Neural cell (in vitro differentiated cells): ENCODE measurements around the gene DPP9. TPM values are rescaled to one million over a fixed set of nuclear protein-coding genes. Genes with fewer than 3 reads are reported as not detected.

Source experiments
- H2AFZ ChIP-seq: fragments of 200-600, 300-800 bp; sonication (generic), shearing (Covaris generic); 2 replicates; pipeline ENCODE4 v1.6.0; 2014; ENCODE audit warnings: low read depth, mild to moderate bottlenecking, antibody characterized with exemption, low read length, moderate library complexity
- H3F3A ChIP-seq: fragments of 200-600 bp; shearing (Covaris generic); 2 replicates; pipeline ENCODE4 v1.6.1; 2016; ENCODE audit warnings: mild to moderate bottlenecking, moderate library complexity, mixed read lengths, antibody characterized with exemption, low read length; ENCODE audit not compliant: insufficient read depth, poor library complexity, severe bottlenecking
- H3K27ac ChIP-seq: fragments of 200-600, 300-800 bp; sonication (generic), shearing (Covaris generic); 2 replicates; pipeline ENCODE4 v1.5.1; 2014; ENCODE audit warnings: mild to moderate bottlenecking, low read length, moderate library complexity
- H3K27me3 ChIP-seq: fragments of 300-800, 200-600 bp; sonication (generic), shearing (Covaris generic); 2 replicates; pipeline ENCODE4 v1.6.0; 2014; ENCODE audit warnings: mild to moderate bottlenecking, low read depth, low read length, moderate library complexity; ENCODE audit not compliant: insufficient read depth
- H3K36me3 ChIP-seq: fragments of 300-800, 200-600 bp; sonication (generic), shearing (Covaris generic); 2 replicates; pipeline ENCODE4 v1.5.1; 2014; ENCODE audit warnings: mild to moderate bottlenecking, antibody characterized with exemption, low read length, moderate library complexity; ENCODE audit not compliant: insufficient read depth
- H3K4me2 ChIP-seq: fragments of 300-800, 200-600 bp; sonication (generic), shearing (Covaris generic); 2 replicates; pipeline ENCODE4 v1.6.0; 2014; ENCODE audit warnings: mild to moderate bottlenecking, low read length
- H3K4me3 ChIP-seq: fragments of 300-800, 200-600 bp; sonication (generic), shearing (Covaris generic); 2 replicates; pipeline ENCODE4 v1.5.1; 2014; ENCODE audit warnings: mild to moderate bottlenecking, low read length, moderate library complexity
- H3K79me2 ChIP-seq: fragments of 200-600 bp; shearing (Covaris generic); replicated peaks from 2 replicates; pipeline ENCODE4 v1.6.0; 2014; ENCODE audit warnings: mild to moderate bottlenecking, low read length, moderate library complexity; ENCODE audit not compliant: insufficient read depth
- H3K9ac ChIP-seq: fragments of 300-800, 200-600 bp; sonication (generic), shearing (Covaris generic); 2 replicates; pipeline ENCODE4 v1.6.1; 2016; ENCODE audit warnings: mild to moderate bottlenecking, low read length, mixed read lengths
- H3K9me2 ChIP-seq: fragments of 200-600 bp; shearing (Covaris generic); 2 replicates; pipeline ENCODE4 v1.6.1; 2016; ENCODE audit warnings: mild to moderate bottlenecking, low read length, mixed read lengths; ENCODE audit not compliant: insufficient read depth
- H3K9me3 ChIP-seq: fragments of 200-600, 300-800 bp; sonication (generic), shearing (Covaris generic); 2 replicates; pipeline ENCODE4 v1.6.1; 2016; ENCODE audit warnings: mild to moderate bottlenecking, mixed run types, low read length, moderate library complexity, mixed read lengths
- H4K20me1 ChIP-seq: fragments of 200-600 bp; shearing (Covaris generic); 2 replicates; pipeline ENCODE4 v1.6.1; 2016; ENCODE audit warnings: mild to moderate bottlenecking, mixed run types; ENCODE audit not compliant: insufficient read depth
- EP300 ChIP-seq: fragments of 450-650 bp; conservative IDR thresholded peaks from 2 replicates; pipeline ENCODE4 v1.6.1; 2014; ENCODE audit warnings: antibody characterized with exemption, mild to moderate bottlenecking, moderate library complexity; ENCODE audit not compliant: poor library complexity, severe bottlenecking
- EZH2 ChIP-seq: fragments of 200-600, 300-800 bp; shearing (Covaris generic), sonication (generic); IDR thresholded peaks from 2 replicates; pipeline ENCODE4 v1.6.1; 2014; ENCODE audit warnings: antibody characterized with exemption, low read length, borderline replicate concordance, mild to moderate bottlenecking; ENCODE audit not compliant: insufficient read depth, poor library complexity, severe bottlenecking
- MXI1 ChIP-seq: fragments of 450-650 bp; conservative IDR thresholded peaks from 2 replicates; pipeline ENCODE4 v1.6.1; 2014; ENCODE audit warnings: antibody characterized with exemption, mild to moderate bottlenecking; ENCODE audit not compliant: poor library complexity, severe bottlenecking
- POLR2AphosphoS5 ChIP-seq: IDR thresholded peaks from 2 replicates; pipeline ENCODE4 v1.6.1; 2012
- RAD21 ChIP-seq: fragments of 450-650 bp; conservative IDR thresholded peaks from 2 replicates; pipeline ENCODE4 v1.6.1; 2014; ENCODE audit warnings: antibody characterized with exemption, mild to moderate bottlenecking, moderate library complexity
- SMC3 ChIP-seq: fragments of 450-650 bp; conservative IDR thresholded peaks from 2 replicates; pipeline ENCODE4 v1.6.1; 2014; ENCODE audit warnings: antibody characterized with exemption, mild to moderate bottlenecking, moderate library complexity; ENCODE audit not compliant: poor library complexity
- TAF1 ChIP-seq: IDR thresholded peaks from 2 replicates; pipeline ENCODE4 v1.6.1; 2012; ENCODE audit warnings: low read depth
- polyA plus RNA-seq: library from polyadenylated mRNA; depleted of rRNA; stranded (reverse); fragments of >200 nt; gene quantifications from 2 replicates; pipeline ENCODE4 v1.2.3, GENCODE V29; 2014
- TF ChIP-seq, protein P1 (sequence below): IDR thresholded peaks from 2 replicates; pipeline ENCODE4 v1.6.1; 2012; ENCODE audit warnings: borderline replicate concordance
- TF ChIP-seq, protein P2 (sequence below): fragments of 450-650 bp; IDR thresholded peaks from 2 replicates; pipeline ENCODE4 v1.5.1; 2014; ENCODE audit warnings: antibody characterized with exemption, mild to moderate bottlenecking, moderate library complexity; ENCODE audit not compliant: poor library complexity, severe bottlenecking

The DPP9 gene
- polyA plus RNA-seq, 1 donor from 2014 or later: 11.7 TPM

DNA sequence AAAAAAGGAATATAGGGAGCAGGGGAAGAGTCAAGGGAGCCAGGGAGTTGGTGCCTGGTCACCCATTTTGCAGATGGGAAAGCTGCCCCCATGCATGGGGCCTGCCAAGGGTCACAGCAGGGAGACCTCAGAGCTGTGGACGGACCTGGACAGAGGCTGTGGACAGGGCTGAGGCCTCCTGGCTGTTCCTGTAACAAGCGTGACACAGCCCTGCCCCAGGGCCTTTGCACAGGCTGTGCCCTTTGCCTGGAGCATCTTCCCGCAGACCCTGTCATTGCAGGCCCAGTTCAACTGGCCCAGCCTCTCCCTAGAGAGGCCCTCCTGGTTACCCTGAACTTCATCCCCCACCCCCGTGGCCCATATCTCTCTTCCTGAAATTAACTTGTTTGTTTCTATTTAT, 77.9 kb downstream of the DPP9 start:
- H3F3A ChIP-seq: no peaks in the 10 kb centered on the region
- H3K27ac ChIP-seq: no peak overlapping the region
- H3K9me3 ChIP-seq: no peaks in the 10 kb centered on the region
- no peak overlapping the region for H2AFZ ChIP-seq
- no peaks in the 10 kb centered on the region for H4K20me1 ChIP-seq
- no peaks in the 10 kb centered on the region for H3K36me3 ChIP-seq
- no peak overlapping the region for H3K9ac ChIP-seq
- H3K4me3 ChIP-seq: no peak overlapping the region
- TF ChIP-seq SMC3 (no peak), TAF1 (no peak), POLR2AphosphoS5 (no peak)
- no peak overlapping the region for H3K4me2 ChIP-seq
- no peaks in the 10 kb centered on the region for H3K27me3 ChIP-seq
- H3K9me2 ChIP-seq: no peaks in the 10 kb centered on the region
- no peaks in the 10 kb centered on the region for H3K79me2 ChIP-seq

DNA sequence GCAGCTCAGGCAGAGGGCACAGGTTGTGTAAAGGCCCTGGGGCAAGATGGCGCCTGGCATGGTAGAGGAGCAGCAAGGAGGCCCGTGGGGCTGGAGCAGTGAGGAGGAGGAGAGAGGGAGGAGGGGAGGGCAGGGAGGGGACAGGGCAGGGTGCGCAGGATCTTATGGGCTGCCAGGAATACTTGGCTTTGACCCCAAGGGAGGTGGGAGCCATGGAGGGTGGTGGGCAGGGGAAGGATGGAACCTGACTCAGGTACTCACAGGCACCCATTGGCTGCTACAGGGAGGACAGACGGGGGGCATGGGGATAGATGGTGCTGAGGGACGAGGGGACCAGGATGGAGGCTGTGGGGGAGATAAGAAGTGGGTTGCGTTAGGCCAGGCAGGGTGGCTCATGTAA, 81.0 kb downstream of the DPP9 start:
- TF ChIP-seq TAF1 (no peak), SMC3 (no peak)
- TF ChIP-seq, protein P1, sequence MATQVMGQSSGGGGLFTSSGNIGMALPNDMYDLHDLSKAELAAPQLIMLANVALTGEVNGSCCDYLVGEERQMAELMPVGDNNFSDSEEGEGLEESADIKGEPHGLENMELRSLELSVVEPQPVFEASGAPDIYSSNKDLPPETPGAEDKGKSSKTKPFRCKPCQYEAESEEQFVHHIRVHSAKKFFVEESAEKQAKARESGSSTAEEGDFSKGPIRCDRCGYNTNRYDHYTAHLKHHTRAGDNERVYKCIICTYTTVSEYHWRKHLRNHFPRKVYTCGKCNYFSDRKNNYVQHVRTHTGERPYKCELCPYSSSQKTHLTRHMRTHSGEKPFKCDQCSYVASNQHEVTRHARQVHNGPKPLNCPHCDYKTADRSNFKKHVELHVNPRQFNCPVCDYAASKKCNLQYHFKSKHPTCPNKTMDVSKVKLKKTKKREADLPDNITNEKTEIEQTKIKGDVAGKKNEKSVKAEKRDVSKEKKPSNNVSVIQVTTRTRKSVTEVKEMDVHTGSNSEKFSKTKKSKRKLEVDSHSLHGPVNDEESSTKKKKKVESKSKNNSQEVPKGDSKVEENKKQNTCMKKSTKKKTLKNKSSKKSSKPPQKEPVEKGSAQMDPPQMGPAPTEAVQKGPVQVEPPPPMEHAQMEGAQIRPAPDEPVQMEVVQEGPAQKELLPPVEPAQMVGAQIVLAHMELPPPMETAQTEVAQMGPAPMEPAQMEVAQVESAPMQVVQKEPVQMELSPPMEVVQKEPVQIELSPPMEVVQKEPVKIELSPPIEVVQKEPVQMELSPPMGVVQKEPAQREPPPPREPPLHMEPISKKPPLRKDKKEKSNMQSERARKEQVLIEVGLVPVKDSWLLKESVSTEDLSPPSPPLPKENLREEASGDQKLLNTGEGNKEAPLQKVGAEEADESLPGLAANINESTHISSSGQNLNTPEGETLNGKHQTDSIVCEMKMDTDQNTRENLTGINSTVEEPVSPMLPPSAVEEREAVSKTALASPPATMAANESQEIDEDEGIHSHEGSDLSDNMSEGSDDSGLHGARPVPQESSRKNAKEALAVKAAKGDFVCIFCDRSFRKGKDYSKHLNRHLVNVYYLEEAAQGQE: no peak
- H3F3A ChIP-seq: no peaks in the 10 kb centered on the region
- H3K4me3 ChIP-seq: no peak overlapping the region
- H3K9me3 ChIP-seq: no peaks in the 10 kb centered on the region
- H3K4me2 ChIP-seq: no peak overlapping the region
- no peaks in the 10 kb centered on the region for H3K36me3 ChIP-seq
- H2AFZ ChIP-seq: no peak overlapping the region
- H3K27me3 ChIP-seq: no peaks in the 10 kb centered on the region
- no peaks in the 10 kb centered on the region for H3K9me2 ChIP-seq
- H3K9ac ChIP-seq: no peak overlapping the region
- H3K27ac ChIP-seq: no peak overlapping the region
- H4K20me1 ChIP-seq: no peaks in the 10 kb centered on the region
- no peaks in the 10 kb centered on the region for H3K79me2 ChIP-seq

DNA sequence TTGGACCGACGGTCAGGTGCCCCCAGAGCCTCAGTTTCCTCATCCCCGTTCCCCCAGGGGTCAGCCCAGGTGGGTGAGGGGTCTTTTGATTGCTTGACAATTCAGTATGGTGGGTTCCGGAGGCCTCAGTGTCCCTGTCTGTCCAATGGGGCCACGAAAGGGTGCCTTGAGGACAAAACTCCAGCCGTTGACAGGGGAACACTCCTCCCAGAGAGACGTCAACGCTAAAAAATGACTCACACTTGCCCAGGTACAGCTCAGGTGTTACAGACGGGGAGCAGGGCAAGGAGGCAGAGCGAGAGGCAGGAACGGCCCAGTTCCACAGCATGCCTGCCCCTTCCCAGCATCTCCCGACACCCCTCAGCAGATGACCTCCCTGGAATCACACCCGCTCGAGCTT, 82.5 kb downstream of the DPP9 start:
- no peak overlapping the region for H3K27ac ChIP-seq
- H3K4me2 ChIP-seq: no peak overlapping the region
- no peak overlapping the region for H3K4me3 ChIP-seq
- TF ChIP-seq TAF1: no peak
- TF ChIP-seq SMC3: no peak
- no peak for TF ChIP-seq EZH2
- TF ChIP-seq, protein P1: no peak
- TF ChIP-seq, protein P2, sequence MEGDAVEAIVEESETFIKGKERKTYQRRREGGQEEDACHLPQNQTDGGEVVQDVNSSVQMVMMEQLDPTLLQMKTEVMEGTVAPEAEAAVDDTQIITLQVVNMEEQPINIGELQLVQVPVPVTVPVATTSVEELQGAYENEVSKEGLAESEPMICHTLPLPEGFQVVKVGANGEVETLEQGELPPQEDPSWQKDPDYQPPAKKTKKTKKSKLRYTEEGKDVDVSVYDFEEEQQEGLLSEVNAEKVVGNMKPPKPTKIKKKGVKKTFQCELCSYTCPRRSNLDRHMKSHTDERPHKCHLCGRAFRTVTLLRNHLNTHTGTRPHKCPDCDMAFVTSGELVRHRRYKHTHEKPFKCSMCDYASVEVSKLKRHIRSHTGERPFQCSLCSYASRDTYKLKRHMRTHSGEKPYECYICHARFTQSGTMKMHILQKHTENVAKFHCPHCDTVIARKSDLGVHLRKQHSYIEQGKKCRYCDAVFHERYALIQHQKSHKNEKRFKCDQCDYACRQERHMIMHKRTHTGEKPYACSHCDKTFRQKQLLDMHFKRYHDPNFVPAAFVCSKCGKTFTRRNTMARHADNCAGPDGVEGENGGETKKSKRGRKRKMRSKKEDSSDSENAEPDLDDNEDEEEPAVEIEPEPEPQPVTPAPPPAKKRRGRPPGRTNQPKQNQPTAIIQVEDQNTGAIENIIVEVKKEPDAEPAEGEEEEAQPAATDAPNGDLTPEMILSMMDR: no peak
- no peak for TF ChIP-seq RAD21
- no peak for TF ChIP-seq EP300
- TF ChIP-seq MXI1: no peak
- no peak for TF ChIP-seq POLR2AphosphoS5
- no peaks in the 10 kb centered on the region for H3K36me3 ChIP-seq
- no peaks in the 10 kb centered on the region for H3K9me3 ChIP-seq
- no peaks in the 10 kb centered on the region for H3F3A ChIP-seq
- H4K20me1 ChIP-seq: no peaks in the 10 kb centered on the region
- H3K79me2 ChIP-seq: no peaks in the 10 kb centered on the region
- no peak overlapping the region for H2AFZ ChIP-seq
- H3K9me2 ChIP-seq: no peaks in the 10 kb centered on the region
- peaks cover 8% of the 10 kb centered on the region for H3K27me3 ChIP-seq
- H3K9ac ChIP-seq: no peak overlapping the region
